Fibroblast of skin of left biceps (primary cell): Measurements from ENCODE around the gene CSH2.
"Not testable (repeated sequence)": the region's sequence is repeated elsewhere in the genome, so short reads cannot be mapped to it uniquely, and the experiment has no call there.

Source experiments
- DNase-seq, 2 experiments: peaks; one replicate each; pipeline ENCODE4 v3.0.0-alpha.2; 2013; ENCODE audit warnings: low read depth in 2 of 2

CSH2 gene

GRCh38 chr17:63873577-63873976 is at the start of gene CSH2:
Gene CSH2, minus strand, starts transcription at chr17:63873677. Its CDS starts 63 bp downstream, at chr17:63873614.
- not testable (repeated sequence) for DNase-seq

- DNase-seq: not testable (repeated sequence)
Observed at GRCh38 chr17:63922402-63922801, 48.9 kb upstream of the CSH2 start.

- DNase-seq: not testable (repeated sequence)
Observed at GRCh38 chr17:63920779-63921178, 47.3 kb upstream of the CSH2 start.

GRCh38 chr17:63920050-63920449 is 46.6 kb upstream of the CSH2 start:
- DNase-seq: not testable (repeated sequence)

DNA sequence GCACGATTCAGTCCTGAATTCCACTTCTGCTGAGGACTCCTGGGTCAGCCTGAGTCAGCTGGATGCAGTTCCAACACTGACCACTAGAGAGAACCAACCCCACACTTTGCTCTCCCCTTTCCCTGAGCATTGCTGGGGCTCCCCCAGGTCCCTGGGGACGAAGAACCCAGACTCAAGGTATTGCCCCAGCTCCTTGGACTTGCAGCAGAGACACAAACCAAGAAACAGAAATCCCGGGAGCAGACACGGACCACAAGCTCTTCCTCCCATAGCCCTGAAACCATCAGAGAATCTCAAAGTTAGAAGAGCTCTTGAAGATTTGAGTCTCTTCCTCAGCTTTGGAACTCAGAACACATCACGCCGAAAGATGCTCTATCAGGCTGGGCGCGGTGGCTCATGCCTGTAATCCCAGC is 45.8 kb upstream of the CSH2 start:
- peak; percentile 6 to 12 for DNase-seq

DNA sequence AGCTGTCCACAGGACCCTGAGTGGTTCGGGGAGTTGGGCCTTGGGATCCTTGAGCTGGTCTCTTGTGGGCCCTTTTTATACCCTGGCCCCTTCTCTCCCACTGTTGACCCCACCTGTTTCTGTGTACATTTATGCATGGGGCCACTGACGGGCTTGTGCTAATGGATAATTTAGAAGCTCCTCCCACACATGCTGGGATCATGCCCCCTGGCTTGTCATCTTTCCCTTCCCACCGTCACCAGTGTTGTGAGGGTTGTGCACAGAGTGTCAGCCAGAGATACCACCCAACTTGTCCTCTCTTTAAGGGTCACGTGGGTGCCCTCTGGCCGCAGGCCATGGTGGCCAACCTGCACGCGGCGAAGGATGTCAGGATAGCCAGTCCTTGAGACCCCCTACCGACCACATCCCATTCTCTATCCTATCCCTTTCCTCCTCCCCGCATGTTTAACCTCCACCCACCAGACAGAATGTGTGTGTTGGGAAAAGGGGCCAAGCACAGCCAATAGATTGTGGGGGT is 45.4 kb upstream of the CSH2 start, which contains the start of gene GH1:
TSS of gene GH1 (minus strand) at position 51 of the 517 bp plus-strand sequence. CDS start 63 bp downstream, outside the sequence.
- DNase-seq: not testable (repeated sequence)

DNA sequence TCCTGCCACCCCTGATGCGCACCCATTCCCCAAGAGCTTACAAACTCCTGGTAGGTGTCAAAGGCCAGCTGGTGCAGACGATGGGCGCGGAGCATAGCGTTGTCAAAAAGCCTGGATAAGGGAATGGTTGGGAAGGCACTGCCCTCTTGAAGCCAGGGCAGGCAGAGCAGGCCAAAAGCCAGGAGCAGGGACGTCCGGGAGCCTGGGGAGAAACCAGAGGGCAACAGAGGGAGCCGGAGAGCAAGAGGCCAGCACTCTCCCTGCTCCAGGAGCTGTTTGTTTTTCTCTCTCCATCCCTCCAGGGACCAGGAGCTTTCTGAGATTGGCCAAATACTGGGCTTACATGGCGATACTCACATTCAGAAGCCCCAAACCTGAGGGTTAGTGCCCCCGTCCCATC is 44.8 kb upstream of the CSH2 start:
- no peak for DNase-seq

DNA sequence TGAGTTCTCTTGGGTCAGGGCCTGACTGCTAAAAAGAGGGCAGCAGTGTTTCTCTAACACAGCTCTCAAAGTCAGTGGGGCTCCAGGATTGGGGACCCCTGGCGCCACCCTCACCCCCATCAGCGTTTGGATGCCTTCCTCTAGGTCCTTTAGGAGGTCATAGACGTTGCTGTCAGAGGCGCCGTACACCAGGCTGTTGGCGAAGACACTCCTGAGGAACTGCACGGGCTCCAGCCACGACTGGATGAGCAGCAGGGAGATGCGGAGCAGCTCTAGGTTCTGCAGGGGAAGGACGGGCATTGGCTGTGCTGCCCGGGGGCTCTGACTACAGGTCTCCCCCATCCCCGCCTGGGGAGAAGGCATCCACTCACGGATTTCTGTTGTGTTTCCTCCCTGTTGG is 44.2 kb upstream of the CSH2 start:
- DNase-seq: no peak

- DNase-seq: not testable (repeated sequence)
Observed at GRCh38 chr17:63917206-63917605, 43.7 kb upstream of the CSH2 start.

GRCh38 chr17:63916566-63917185 is 43.2 kb upstream of the CSH2 start:
- no peak for DNase-seq

DNA sequence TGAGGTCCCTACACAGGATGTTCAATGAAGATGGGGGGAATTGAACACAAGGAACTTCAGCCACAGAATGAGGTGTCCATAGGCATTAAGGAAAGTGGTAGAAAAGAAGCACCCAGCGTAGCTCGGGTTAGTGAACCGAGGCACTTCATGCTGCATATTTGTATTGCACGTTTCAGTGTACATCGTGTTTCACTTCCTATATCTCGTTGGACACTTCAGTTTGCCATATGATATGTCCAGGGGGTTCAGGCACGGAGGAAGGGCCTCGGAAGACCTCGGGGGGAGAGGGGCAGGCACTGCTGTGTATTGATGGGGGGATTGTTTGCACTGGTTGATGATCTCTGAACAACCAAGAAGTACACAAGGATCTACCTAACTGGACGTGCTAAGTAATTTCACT is 42.3 kb upstream of the CSH2 start:
- not testable (repeated sequence) for DNase-seq

- no peak for DNase-seq
Observed at GRCh38 chr17:63914471-63914870, 41.0 kb upstream of the CSH2 start.

DNA sequence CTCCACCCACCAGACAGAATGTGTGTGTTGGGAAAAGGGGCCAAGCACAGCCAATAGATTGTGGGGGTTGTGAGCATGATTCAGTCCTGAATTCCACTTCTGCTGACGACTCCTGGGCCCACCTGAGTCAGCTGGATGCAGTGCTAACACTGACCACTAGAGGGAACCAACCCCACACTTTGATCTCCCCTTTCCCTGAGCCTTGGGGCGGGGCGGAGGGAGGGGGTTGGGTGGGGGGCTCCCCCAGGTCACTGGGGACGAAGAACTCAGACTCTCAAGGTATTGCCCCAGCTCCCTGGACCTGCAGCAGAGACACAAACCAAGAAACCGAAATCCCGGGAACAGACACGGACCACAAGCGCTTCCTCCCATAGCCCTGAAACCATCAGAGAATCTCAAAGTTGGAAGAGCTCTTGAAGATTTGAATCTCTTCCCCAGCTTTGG is 38.2 kb upstream of the CSH2 start:
- no peak for DNase-seq

- DNase-seq: no peak
Observed at GRCh38 chr17:63911041-63911635, 37.7 kb upstream of the CSH2 start, which contains the start of gene CSHL1. Gene CSHL1, minus strand, starts transcription at chr17:63911258. Its CDS starts 62 bp downstream, at chr17:63911196.

DNA sequence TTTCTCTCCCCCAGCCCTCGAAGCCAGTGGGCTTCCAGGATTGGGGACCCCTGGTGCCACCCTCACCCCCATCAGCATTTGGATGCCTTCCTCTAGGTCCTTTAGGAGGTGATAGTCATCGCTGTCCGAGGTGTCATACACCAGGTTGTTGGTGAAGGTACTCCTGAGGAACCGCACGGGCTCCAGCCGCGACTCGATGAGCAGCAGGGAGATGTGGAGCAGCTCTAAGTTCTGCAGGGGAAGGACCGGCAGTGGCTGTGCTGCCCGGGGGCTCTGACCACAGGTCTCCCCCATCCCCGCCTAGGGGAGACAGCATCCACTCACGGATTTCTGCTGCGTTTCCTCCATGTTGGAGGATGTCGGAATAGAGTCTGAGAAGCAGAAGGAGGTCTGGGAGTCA is 36.6 kb upstream of the CSH2 start:
- no peak for DNase-seq

DNA sequence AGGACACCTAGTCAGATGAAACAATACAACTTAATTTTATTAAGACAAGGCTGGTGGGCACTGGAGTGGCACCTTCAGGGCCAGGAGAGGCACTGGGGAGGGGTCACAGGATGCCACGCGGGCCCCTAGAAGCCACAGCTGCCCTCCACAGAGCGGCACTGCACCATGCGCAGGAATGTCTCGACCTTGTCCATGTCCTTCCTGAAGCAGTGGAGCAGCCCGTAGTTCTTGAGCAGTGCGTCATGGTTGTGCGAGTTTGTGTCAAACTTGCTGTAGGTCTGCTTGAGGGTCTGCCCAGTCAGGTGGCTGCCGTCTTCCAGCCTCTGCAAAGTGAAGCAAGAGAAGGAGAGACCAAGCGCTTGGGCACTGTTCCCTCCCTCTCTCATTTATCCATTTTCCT is 36.1 kb upstream of the CSH2 start:
- not testable (repeated sequence) for DNase-seq

DNA sequence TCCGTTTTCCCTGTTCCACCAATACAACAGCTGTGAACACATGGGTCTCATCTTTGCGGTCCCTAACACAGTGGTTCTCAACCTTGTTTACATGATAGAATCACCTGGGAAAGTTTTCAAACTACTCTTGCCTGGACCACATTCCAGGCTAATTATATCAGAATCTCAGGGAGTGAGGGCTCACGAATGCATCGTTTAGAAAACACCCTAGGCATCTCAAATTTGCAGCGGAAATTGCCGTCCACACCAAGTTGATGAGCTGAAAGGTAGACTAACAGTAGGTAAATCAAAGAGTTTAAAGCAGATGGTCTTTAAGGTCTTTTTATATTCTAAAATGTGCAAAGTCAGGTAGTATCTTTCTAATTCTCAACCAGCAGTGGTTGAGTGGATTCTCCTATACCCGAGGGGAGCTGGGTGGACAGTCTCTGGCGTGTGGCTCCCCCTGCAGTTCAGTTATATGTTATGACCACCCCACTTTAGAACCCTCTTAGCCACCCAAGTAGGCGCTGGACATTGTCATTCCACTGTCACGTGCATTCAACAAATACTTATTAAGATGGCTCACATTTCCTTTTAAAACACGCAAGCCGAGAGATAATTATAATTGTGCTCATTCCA is 33.8 kb upstream of the CSH2 start:
- not testable (repeated sequence) for DNase-seq

- DNase-seq: not testable (repeated sequence)
Observed at GRCh38 chr17:63904796-63905195, 31.3 kb upstream of the CSH2 start.

DNA sequence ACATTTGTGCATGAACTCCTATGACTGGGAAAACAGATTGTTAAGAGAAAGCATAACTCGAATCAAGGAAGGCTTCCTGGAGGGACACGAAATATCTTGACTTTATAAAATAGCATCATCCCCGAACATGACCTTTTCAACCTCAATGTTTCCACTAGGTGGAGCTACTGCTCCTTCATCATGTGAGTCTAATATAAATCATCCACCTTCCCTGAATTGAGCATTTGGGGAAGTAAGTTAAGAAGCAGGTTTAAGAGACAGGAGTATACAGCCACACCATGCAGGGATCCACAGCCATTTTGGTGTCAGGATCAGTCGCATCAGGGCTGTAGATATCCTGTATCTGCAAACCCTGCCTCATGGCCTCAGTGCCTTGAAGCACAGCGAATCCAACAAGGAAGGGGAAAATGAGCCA is 30.3 kb upstream of the CSH2 start:
- not testable (repeated sequence) for DNase-seq

- DNase-seq: not testable (repeated sequence)
Observed at GRCh38 chr17:63901971-63902370, 28.5 kb upstream of the CSH2 start.

DNA sequence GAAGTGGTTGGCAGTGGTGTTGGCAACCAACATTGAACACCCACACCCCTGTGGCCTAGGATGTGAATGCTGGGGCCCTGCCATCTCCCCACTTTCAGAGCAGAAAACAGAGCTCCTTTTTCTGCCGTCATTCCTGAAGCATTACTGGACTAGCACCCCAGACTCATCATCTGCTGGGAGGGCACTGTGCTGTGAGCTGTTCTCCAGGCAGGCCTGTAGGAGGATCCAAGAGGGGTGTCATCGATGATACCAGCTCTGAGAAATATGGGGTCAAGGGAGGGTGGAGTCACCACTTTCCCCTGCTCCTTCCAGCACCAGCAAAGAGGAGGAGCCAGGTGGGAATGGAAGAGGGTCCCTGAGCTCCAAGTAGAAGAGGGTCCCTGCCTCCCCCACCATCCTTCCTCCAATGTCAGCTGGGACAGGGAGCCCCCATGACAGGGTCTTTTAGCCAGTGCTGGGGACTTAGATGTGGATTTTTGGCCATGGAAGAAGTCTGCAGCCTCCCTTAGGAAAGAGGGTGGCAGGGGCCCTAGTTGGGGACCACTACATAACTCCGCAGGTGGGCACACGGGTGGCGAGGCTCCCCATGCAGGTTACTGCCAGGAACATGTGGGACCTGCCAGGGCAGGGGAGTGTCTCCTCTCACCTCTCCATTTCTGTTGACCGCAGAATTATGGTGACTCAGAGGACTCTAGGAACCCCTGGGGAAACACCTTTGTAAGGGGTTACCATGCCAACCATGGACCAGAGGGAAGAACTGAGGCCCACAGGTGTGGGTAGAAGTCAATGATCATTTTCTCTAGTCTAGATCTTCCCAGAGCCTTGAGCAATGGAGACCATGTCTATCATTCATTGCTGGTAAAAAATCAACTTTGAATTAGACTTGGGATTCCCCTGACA is 25.7 kb upstream of the CSH2 start:
- not testable (repeated sequence) for DNase-seq
